ENCODE data around the gene WNT9A.

Gene WNT9A

DNA sequence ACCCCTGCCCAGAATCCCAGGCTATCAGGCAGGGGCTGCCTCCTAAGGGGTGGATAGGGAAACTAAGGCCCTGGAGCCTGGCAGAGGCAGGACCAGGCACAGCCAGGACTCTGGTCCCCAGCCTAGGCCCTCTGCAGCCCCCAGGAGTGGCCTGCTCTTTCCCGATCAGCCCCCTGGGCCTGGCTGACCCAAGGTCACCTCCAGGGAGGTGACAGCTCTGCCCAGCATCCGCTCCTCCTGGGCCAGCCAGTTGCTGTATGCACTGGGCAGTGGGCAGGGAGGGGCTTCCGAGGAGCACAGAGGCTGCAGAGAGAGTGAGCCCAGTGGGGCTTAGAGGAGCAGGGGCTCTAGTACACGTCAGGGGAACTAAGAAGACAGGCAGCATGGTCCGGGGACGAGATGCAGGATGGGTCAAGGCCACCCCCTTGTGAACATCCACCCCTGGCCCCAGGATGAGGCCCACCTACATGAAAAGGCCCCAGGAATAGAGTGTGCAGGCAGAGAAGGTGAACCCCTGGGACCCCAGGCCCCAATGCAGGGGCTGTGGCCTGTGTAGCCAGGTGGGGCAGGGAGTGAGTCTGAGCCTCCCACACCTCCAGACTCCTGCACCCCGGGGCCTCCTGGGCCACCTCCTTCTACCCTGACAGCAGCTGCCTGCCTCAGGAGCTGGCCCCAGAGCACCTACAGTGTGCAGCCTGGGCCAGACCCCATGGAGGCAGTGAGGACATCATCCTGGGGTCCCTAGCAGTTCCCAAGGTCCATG lies 32.8 kb downstream of the WNT9A start:
- Histone ChIP-seq H3K4me1 (ENCODE audit: low read length) (no peaks in the 10 kb centered on the region), H2AFZ (ENCODE audit: low read length) (no peak overlapping the region), H3K27me3 (replicated peaks; ENCODE audit: insufficient read depth, low read length) (peaks cover 9% of the 10 kb centered on the region; the same call in 1 of the 2 replicates), H3F3A (ENCODE audit: insufficient read depth, low read length) (no peaks in the 10 kb centered on the region), H4K20me1 (ENCODE audit: insufficient read depth, low read length) (no peaks in the 10 kb centered on the region), H3K79me2 (ENCODE audit: low read length) (no peaks in the 10 kb centered on the region), H3K9ac (ENCODE audit: low read length) (no peak overlapping the region), H3K4me2 (ENCODE audit: low read depth, low read length) (no peak overlapping the region), H3K27ac (ENCODE audit: low read length) (no peak overlapping the region), H3K4me3 (ENCODE audit: low read length) (no peak overlapping the region), H3K9me2 (replicated peaks; ENCODE audit: insufficient read depth, low read length) (no peaks in the 10 kb centered on the region), H3K36me3 (replicated peaks; ENCODE audit: insufficient read depth, low read length) (no peaks in the 10 kb centered on the region), H3K9me3 (replicated peaks; ENCODE audit: insufficient read depth, low read length) (no peaks in the 10 kb centered on the region)
- no peak for DNase-seq
- TF ChIP-seq EZH2phosphoT487 (IDR thresholded peaks at IDR 0.05; ENCODE audit: low read length) (no peak), EZH2 (optimal IDR thresholded peaks at IDR 0.05; ENCODE audit: low read depth, low read length) (no peak)
- TF ChIP-seq, protein P1, sequence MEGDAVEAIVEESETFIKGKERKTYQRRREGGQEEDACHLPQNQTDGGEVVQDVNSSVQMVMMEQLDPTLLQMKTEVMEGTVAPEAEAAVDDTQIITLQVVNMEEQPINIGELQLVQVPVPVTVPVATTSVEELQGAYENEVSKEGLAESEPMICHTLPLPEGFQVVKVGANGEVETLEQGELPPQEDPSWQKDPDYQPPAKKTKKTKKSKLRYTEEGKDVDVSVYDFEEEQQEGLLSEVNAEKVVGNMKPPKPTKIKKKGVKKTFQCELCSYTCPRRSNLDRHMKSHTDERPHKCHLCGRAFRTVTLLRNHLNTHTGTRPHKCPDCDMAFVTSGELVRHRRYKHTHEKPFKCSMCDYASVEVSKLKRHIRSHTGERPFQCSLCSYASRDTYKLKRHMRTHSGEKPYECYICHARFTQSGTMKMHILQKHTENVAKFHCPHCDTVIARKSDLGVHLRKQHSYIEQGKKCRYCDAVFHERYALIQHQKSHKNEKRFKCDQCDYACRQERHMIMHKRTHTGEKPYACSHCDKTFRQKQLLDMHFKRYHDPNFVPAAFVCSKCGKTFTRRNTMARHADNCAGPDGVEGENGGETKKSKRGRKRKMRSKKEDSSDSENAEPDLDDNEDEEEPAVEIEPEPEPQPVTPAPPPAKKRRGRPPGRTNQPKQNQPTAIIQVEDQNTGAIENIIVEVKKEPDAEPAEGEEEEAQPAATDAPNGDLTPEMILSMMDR (IDR thresholded peaks at IDR 0.05; ENCODE audit: low read length) = no peak

DNA sequence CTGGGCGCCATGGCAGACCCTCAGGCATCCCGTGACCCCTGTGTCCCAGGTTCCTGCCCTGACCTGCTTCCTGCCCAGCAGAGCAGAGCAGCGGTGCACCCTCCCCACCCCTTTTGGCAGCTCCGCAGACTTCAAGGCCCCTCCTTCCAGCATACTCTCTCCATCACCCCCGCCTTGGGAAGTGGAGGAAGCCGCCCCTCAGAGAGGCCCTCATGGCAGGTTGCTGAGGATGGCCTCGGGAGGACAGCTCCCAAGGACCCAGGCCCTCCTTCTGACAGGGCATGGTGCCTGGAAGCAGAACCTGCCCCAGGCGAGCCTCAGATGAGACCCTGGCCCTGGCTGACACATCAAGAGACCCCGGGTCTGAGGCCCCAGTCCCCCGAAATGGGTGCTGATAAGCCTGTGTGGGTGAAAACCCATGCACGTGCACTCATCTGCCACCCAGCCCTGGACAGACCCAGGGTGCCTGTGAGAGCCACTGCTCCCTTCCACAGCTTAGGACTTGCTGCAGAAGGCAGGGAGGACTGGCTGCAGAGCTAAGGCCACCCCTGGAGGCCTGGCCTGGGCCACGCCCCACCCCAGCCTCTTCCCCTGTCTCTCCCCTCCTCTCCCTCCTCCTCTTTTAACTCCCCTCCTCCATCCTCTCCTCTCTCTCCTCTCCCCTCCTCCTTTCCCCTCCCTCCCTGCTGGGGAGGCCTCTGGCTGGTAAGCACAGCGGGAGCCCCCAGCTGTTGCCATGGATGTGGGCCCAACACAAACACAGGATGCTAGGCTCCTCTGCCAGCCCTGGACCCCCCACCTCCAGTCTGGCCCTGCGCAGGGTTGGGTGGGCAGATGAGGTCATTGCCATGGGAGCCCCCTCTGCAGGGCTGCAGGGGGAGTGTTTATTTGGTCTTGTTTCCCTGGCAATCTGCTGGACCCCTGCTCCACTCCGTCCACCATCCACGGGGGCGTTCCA lies 33.7 kb downstream of the WNT9A start:
- Histone ChIP-seq H3K4me1 (ENCODE audit: low read length) (no peaks in the 10 kb centered on the region), H3K4me2 (ENCODE audit: low read depth, low read length) (no peak overlapping the region), H3K9ac (ENCODE audit: low read length) (no peak overlapping the region), H3K9me3 (replicated peaks; ENCODE audit: insufficient read depth, low read length) (no peaks in the 10 kb centered on the region), H2AFZ (ENCODE audit: low read length) (no peak overlapping the region), H4K20me1 (ENCODE audit: insufficient read depth, low read length) (no peaks in the 10 kb centered on the region), H3K27me3 (replicated peaks; ENCODE audit: insufficient read depth, low read length) (peaks cover 9% of the 10 kb centered on the region; the same call in 1 of the 2 replicates), H3F3A (ENCODE audit: insufficient read depth, low read length) (no peaks in the 10 kb centered on the region), H3K4me3 (ENCODE audit: low read length) (no peak overlapping the region), H3K79me2 (ENCODE audit: low read length) (no peaks in the 10 kb centered on the region), H3K27ac (ENCODE audit: low read length) (no peak overlapping the region), H3K9me2 (replicated peaks; ENCODE audit: insufficient read depth, low read length) (no peaks in the 10 kb centered on the region), H3K36me3 (replicated peaks; ENCODE audit: insufficient read depth, low read length) (no peaks in the 10 kb centered on the region)
- no peak for DNase-seq
- no peak for TF ChIP-seq EZH2 (optimal IDR thresholded peaks at IDR 0.05; ENCODE audit: low read depth, low read length)
- TF ChIP-seq EZH2phosphoT487 (IDR thresholded peaks at IDR 0.05; ENCODE audit: low read length) = no peak
- TF ChIP-seq, protein P1 (IDR thresholded peaks at IDR 0.05; ENCODE audit: low read length) = no peak

DNA sequence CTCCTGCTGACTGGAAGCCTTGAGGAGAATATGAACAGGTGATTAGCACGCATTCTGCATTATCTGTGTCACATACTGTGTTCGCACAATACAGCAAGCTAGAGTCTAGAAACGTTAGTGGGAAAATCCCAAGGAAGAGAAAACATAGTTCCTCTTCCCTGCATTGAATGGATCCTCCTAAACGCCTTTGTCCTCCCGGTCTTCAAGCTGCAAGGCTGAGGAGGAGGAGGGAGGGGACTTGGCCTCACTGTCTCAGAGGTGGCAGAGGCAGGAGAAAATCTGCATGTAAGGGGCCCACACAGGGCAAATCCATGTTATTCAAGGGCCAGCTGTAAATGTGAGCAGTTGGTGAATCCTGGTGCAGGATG lies 34.4 kb downstream of the WNT9A start:
- no peaks in the 10 kb centered on the region for H3K9me3 ChIP-seq (replicated peaks; ENCODE audit: insufficient read depth, low read length)
- H3K36me3 ChIP-seq (replicated peaks; ENCODE audit: insufficient read depth, low read length) = no peaks in the 10 kb centered on the region
- no peak overlapping the region for H2AFZ ChIP-seq (ENCODE audit: low read length)
- no peaks in the 10 kb centered on the region for H3K79me2 ChIP-seq (ENCODE audit: low read length)
- no peaks in the 10 kb centered on the region for H4K20me1 ChIP-seq (ENCODE audit: insufficient read depth, low read length)
- DNase-seq = no peak
- H3K4me3 ChIP-seq (ENCODE audit: low read length) = no peak overlapping the region
- no peaks in the 10 kb centered on the region for H3K9me2 ChIP-seq (replicated peaks; ENCODE audit: insufficient read depth, low read length)
- no peaks in the 10 kb centered on the region for H3K4me1 ChIP-seq (ENCODE audit: low read length)
- no peak overlapping the region for H3K9ac ChIP-seq (ENCODE audit: low read length)
- no peaks in the 10 kb centered on the region for H3F3A ChIP-seq (ENCODE audit: insufficient read depth, low read length)
- peaks cover 9% of the 10 kb centered on the region; the same call in 1 of the 2 replicates for H3K27me3 ChIP-seq (replicated peaks; ENCODE audit: insufficient read depth, low read length)
- no peak for TF ChIP-seq EZH2phosphoT487 (IDR thresholded peaks at IDR 0.05; ENCODE audit: low read length)
- no peak for TF ChIP-seq EZH2 (optimal IDR thresholded peaks at IDR 0.05; ENCODE audit: low read depth, low read length)
- TF ChIP-seq, protein P1 (IDR thresholded peaks at IDR 0.05; ENCODE audit: low read length) = no peak
- no peak overlapping the region for H3K27ac ChIP-seq (ENCODE audit: low read length)
- H3K4me2 ChIP-seq (ENCODE audit: low read depth, low read length) = no peak overlapping the region
